DLD1 (cell line): ENCODE results near the gene FKBP1B.

Source experiments
- in situ Hi-C: cut with HindIII; loops from 2 replicates; pipeline ENCODE4 v1.10.0; 2017; ENCODE audit warnings: low sequenced_read_pairs

The FKBP1B gene

GRCh38 chr2:24055750-24056149 is 6.2 kb downstream of the FKBP1B start:
- in situ Hi-C loops = loop anchor here (25.0 kb wide), 1 partner anchor 243 kb away; no protein-coding TSS in a partner anchor

GRCh38 chr2:24058564-24059271 is 9.2 kb downstream of the FKBP1B start:
- in situ Hi-C loops = loop anchor here (25.0 kb wide), 1 partner anchor 246 kb away; no protein-coding TSS in a partner anchor

- in situ Hi-C loops = loop anchor here (25.0 kb wide), 1 partner anchor 253 kb away; no protein-coding TSS in a partner anchor
These were observed 15.8 kb downstream of the FKBP1B start for GRCh38 chr2:24065341-24065740.

- in situ Hi-C loops = loop anchor here (25.0 kb wide), 1 partner anchor 260 kb away; no protein-coding TSS in a partner anchor
These were observed 22.7 kb downstream of the FKBP1B start for GRCh38 chr2:24072259-24072658.

GRCh38 chr2:24073816-24074215 is 24.3 kb downstream of the FKBP1B start:
- in situ Hi-C loops = loop anchor here (25.0 kb wide), 1 partner anchor 262 kb away; no protein-coding TSS in a partner anchor

- in situ Hi-C loops = no loop called here
These were observed 25.7 kb downstream of the FKBP1B start for GRCh38 chr2:24075259-24075658.

GRCh38 chr2:24075915-24076848 is 26.6 kb downstream of the FKBP1B start, which contains the start of gene SF3B6:
SF3B6 (minus strand) TSS chr2:24076326; CDS start chr2:24076229, 97 bp downstream.
- in situ Hi-C loops = no loop called here

- in situ Hi-C loops = no loop called here
These were observed 27.5 kb downstream of the FKBP1B start for GRCh38 chr2:24076849-24077534.

GRCh38 chr2:24077535-24077877 is 28.0 kb downstream of the FKBP1B start:
- in situ Hi-C loops = no loop called here

GRCh38 chr2:24077879-24078278 is 28.3 kb downstream of the FKBP1B start:
- in situ Hi-C loops = no loop called here

- in situ Hi-C loops = no loop called here
These were observed 31.2 kb downstream of the FKBP1B start for GRCh38 chr2:24080701-24081100.

- in situ Hi-C loops = no loop called here
These were observed 33.4 kb downstream of the FKBP1B start for GRCh38 chr2:24082787-24083566.

- in situ Hi-C loops = no loop called here
These were observed 34.2 kb downstream of the FKBP1B start for GRCh38 chr2:24083567-24084385.

- in situ Hi-C loops = no loop called here
These were observed 35.1 kb downstream of the FKBP1B start, which contains the start of gene TP53I3 for GRCh38 chr2:24084386-24085199. TP53I3 (minus strand) TSS chr2:24084834; CDS start chr2:24084326, 508 bp downstream.

- in situ Hi-C loops = no loop called here
These were observed 35.6 kb downstream of the FKBP1B start for GRCh38 chr2:24085200-24085489.

GRCh38 chr2:24086241-24086640 is 36.7 kb downstream of the FKBP1B start:
- in situ Hi-C loops = no loop called here

- in situ Hi-C loops = no loop called here
These were observed 37.5 kb downstream of the FKBP1B start for GRCh38 chr2:24087032-24087431.

GRCh38 chr2:24088821-24089359 is 39.3 kb downstream of the FKBP1B start:
- in situ Hi-C loops = no loop called here
